T follicular helper cell (primary cell): Measurements from ENCODE around the gene CDK5.
"Not testable (repeated sequence)": the region's sequence is repeated elsewhere in the genome, so short reads cannot be mapped to it uniquely, and the experiment has no call there.

Source experiments
- DNase-seq: peaks from one replicate; pipeline ENCODE4 v3.0.0-alpha.2; 2020; ENCODE audit warnings: low read depth

Gene CDK5

GRCh38 chr7:151015967-151016366 is 41.7 kb downstream of the CDK5 start:
- DNase-seq, result no peak

- peak; percentile 27 for DNase-seq
Observed at GRCh38 chr7:151014950-151015349, 42.7 kb downstream of the CDK5 start.

- peak; percentile 94 for DNase-seq
Observed at GRCh38 chr7:151013733-151014497, 43.8 kb downstream of the CDK5 start.

- DNase-seq, result no peak
Observed at GRCh38 chr7:151013356-151013732, 44.4 kb downstream of the CDK5 start.

- DNase-seq, result no peak
Observed at GRCh38 chr7:151012911-151013347, 44.8 kb downstream of the CDK5 start.

GRCh38 chr7:151012031-151012692 is 45.5 kb downstream of the CDK5 start:
- DNase-seq, result no peak

- DNase-seq, result not testable (repeated sequence)
Observed at GRCh38 chr7:151011616-151012015, 46.1 kb downstream of the CDK5 start.

- DNase-seq, result no peak
Observed at GRCh38 chr7:151011097-151011409, 46.6 kb downstream of the CDK5 start.

GRCh38 chr7:151010307-151011096 is 47.2 kb downstream of the CDK5 start:
- peak; percentile 18 for DNase-seq

GRCh38 chr7:151010037-151010306 is 47.7 kb downstream of the CDK5 start:
- DNase-seq, result no peak

- no peak for DNase-seq
Observed at GRCh38 chr7:151009327-151010036, 48.2 kb downstream of the CDK5 start.

GRCh38 chr7:151008511-151009323 is 49.0 kb downstream of the CDK5 start:
- peak; percentile 70 for DNase-seq

GRCh38 chr7:151008143-151008510 is 49.6 kb downstream of the CDK5 start:
- DNase-seq, result peak; percentile 23

GRCh38 chr7:151007469-151007898 is 50.2 kb downstream of the CDK5 start:
- no peak for DNase-seq

- DNase-seq, result no peak
Observed at GRCh38 chr7:151006590-151007300, 51.0 kb downstream of the CDK5 start.

- DNase-seq, result no peak
Observed at GRCh38 chr7:151005566-151005965, 52.1 kb downstream of the CDK5 start.
